RWPE1 (cell line): ENCODE data around the gene TEX14.
A peak's percentile ranks its signal among the peaks of the same experiment; 100 is the strongest.

Source experiments
- CTCF ChIA-PET: fragments of 350-600 bp; sonication (Branson Sonifier 250); formaldehyde crosslinking; extraction: SDS; loops from one replicate; lab custom pipeline; 2021; lab: Yijun Ruan, JAX
- POLR2A ChIA-PET: fragments of 400-600 bp; formaldehyde crosslinking; extraction: SDS; loops from one replicate; lab custom pipeline; 2020; ENCODE audit warnings: antibody characterized with exemption; ENCODE audit not compliant: low non-redundant PET; lab: Yijun Ruan, JAX
- DNase-seq: peaks from one replicate; pipeline ENCODE4 v3.0.0; 2012; ENCODE audit warnings: low spot score
- H3K27ac ChIP-seq: fragments of 450-650 bp; 2 replicates; pipeline ENCODE4 v1.5.1; 2017
- CTCF ChIP-seq: fragments of 450-650 bp; conservative IDR thresholded peaks from 2 replicates; pipeline ENCODE4 v1.5.1; 2017; ENCODE audit warnings: low read depth, mild to moderate bottlenecking

Gene TEX14, protein sequence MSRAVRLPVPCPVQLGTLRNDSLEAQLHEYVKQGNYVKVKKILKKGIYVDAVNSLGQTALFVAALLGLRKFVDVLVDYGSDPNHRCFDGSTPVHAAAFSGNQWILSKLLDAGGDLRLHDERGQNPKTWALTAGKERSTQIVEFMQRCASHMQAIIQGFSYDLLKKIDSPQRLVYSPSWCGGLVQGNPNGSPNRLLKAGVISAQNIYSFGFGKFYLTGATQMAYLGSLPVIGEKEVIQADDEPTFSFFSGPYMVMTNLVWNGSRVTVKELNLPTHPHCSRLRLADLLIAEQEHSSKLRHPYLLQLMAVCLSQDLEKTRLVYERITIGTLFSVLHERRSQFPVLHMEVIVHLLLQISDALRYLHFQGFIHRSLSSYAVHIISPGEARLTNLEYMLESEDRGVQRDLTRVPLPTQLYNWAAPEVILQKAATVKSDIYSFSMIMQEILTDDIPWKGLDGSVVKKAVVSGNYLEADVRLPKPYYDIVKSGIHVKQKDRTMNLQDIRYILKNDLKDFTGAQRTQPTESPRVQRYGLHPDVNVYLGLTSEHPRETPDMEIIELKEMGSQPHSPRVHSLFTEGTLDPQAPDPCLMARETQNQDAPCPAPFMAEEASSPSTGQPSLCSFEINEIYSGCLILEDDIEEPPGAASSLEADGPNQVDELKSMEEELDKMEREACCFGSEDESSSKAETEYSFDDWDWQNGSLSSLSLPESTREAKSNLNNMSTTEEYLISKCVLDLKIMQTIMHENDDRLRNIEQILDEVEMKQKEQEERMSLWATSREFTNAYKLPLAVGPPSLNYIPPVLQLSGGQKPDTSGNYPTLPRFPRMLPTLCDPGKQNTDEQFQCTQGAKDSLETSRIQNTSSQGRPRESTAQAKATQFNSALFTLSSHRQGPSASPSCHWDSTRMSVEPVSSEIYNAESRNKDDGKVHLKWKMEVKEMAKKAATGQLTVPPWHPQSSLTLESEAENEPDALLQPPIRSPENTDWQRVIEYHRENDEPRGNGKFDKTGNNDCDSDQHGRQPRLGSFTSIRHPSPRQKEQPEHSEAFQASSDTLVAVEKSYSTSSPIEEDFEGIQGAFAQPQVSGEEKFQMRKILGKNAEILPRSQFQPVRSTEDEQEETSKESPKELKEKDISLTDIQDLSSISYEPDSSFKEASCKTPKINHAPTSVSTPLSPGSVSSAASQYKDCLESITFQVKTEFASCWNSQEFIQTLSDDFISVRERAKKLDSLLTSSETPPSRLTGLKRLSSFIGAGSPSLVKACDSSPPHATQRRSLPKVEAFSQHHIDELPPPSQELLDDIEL (N-terminal part only)

DNA sequence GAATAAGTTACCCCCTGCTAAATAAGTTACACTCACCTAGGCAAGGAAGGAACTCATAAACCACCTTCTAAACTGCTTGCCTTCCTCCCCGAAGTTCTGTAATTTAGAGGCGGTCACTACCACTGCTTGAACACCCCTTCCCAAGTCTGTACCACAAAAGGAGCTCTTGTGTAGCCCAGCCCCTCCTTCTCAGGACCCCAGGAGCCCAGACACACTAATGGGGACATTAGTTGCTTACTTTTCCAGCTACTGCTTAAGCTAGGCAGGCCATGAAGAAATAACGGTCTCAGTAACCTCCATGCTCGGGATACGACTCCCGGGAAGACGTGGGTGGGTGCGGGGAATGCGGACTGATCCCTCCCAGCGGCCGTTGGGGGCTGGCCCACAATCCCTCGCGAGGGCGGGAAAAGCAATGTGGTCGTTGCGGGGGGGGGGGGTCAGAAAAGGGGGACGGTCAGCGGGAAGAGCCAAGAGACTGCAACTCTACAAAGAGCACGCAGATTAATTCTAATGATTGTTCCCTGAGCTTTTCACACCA, at the start of gene TEX14:
Gene TEX14 (minus strand): TSS at position 345 of the 538 bp plus-strand sequence. CDS start 40,044 bp downstream, outside the sequence.
- H3K27ac ChIP-seq: peak within 1 kb of the TSS; percentile 94
- no peak for TF ChIP-seq CTCF
- ChIA-PET POLR2A (interaction anchor here (1.1 kb wide), 1 partner anchor 104 kb away, joined by 3 read pairs; no protein-coding TSS in a partner anchor), CTCF (interaction anchor here (1.1 kb wide), 1 partner anchor 173 kb away, joined by 5 read pairs; no protein-coding TSS in a partner anchor)
- DNase-seq: no peak

DNA sequence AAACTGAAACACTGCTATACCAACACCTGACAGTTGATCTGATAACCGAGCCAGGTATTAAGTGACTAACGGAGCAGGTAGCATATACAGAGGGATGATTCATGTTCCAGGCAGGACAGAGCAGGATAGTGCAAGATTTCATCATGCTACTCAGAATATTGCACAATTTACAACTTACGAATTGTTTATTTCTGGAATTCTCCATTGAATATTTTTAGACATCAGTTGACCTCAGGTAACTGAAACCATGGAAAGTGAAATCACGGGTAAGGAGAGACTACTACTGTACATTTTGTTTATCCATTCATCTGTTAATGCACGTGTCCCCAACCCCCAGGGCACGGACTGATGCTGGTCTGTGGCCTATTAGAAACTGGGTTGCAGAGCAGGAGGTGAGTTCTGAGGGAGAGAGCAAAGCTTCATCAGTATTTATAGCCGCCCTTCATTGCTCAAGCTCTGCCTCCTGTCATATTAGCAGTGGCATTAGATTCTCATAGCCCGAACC, 49.3 kb upstream of the TEX14 start:
- peak overlapping the region; percentile 50; the same call in 1 of the 2 replicates for H3K27ac ChIP-seq
- POLR2A ChIA-PET: no interaction called here
- TF ChIP-seq CTCF: no peak
- DNase-seq: peak; percentile 86
- CTCF ChIA-PET: interaction anchor here (0.6 kb wide), 1 partner anchor 223 kb away, joined by 5 read pairs; no protein-coding TSS in a partner anchor

DNA sequence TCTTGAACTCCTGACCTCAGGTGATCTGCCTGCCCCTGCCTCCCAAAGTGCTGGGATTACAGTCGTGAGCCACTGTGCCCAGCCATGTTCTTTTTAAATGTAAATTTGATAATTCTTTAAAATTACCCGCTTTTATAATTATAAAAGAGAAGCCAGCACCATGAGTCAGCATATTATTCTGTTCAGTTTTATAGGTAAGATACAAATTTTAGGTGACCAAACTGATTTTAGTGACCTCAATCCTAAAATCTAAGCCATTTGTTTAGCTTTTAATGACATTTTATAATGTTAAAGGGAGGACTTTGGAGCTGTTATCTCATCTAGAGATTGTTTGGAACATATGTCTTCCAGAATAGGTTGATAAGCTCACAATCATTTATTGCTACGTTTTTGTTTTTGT, 43.0 kb upstream of the TEX14 start:
- ChIA-PET POLR2A (no interaction called here), CTCF (interaction anchor here (0.5 to 0.7 kb wide), 2 partner anchors 24 to 311 kb away, joined by 3 to 5 read pairs; no protein-coding TSS in a partner anchor)
- no peak overlapping the region for H3K27ac ChIP-seq
- no peak for TF ChIP-seq CTCF
- DNase-seq: no peak

DNA sequence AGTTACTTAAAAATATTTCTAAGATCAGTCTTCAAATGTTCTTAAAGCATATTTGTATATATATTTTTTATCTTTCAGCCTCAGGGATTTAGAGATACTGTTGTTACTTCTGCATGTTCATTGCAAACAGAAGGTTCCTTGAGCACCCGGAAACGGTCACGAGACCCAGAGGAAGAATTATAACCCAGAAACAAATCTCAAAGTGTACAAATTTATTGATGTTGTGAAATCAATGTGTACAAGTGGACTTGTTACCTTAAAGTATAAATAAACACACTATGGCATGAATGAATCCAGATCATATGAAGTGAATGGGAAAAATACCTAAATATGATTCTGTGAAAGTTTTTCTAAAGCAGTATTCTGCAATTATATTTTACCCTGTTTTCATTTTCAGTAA, 42.2 kb upstream of the TEX14 start:
- POLR2A ChIA-PET: no interaction called here

GRCh38 chr17:58730937-58731336, 39.1 kb upstream of the TEX14 start:
- ChIA-PET CTCF (interaction anchor here (0.7 kb wide), 1 partner anchor 100 kb away, joined by 5 read pairs; no protein-coding TSS in a partner anchor), POLR2A (no interaction called here)
- TF ChIP-seq CTCF: no peak
- DNase-seq: no peak
- H3K27ac ChIP-seq: no peak overlapping the region

More for the DNA sequence above, 42.2 kb upstream of the TEX14 start:
- no peak for DNase-seq
- no peak for TF ChIP-seq CTCF
- CTCF ChIA-PET: no interaction called here
- no peak overlapping the region for H3K27ac ChIP-seq
